ENCODE measurements around the gene ZC3H7B.

DNA sequence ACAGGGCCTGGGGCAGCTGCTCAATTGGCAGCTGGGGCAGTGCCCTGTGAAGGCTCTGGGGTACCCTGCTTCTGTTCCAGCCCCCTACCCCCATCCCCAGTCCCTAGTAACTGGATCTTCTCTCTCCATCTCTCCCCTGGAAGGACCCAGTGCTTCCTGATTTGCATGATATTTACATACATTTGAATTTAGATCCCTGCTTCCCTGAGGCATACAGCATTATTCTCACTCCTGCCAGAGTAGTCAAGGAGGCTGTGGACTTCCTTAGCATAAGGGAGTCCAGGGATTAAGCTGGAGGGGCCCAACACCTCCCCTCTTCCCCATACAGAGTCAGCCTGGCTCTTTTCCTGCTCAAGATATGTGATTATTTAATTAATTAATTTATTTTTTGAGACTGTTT, 105.1 kb downstream of the ZC3H7B start:
- TF ChIP-seq, protein P1, sequence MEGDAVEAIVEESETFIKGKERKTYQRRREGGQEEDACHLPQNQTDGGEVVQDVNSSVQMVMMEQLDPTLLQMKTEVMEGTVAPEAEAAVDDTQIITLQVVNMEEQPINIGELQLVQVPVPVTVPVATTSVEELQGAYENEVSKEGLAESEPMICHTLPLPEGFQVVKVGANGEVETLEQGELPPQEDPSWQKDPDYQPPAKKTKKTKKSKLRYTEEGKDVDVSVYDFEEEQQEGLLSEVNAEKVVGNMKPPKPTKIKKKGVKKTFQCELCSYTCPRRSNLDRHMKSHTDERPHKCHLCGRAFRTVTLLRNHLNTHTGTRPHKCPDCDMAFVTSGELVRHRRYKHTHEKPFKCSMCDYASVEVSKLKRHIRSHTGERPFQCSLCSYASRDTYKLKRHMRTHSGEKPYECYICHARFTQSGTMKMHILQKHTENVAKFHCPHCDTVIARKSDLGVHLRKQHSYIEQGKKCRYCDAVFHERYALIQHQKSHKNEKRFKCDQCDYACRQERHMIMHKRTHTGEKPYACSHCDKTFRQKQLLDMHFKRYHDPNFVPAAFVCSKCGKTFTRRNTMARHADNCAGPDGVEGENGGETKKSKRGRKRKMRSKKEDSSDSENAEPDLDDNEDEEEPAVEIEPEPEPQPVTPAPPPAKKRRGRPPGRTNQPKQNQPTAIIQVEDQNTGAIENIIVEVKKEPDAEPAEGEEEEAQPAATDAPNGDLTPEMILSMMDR (IDR thresholded peaks at IDR 0.05 in 2 of 3, conservative IDR thresholded peaks at IDR 0.05 in 1 of 3; ENCODE audit: borderline replicate concordance in 1 of 3, insufficient read depth in 1 of 3, low read depth in 2 of 3, low read length in 2 of 3): no peak
- TF ChIP-seq POLR2AphosphoS5 (IDR thresholded peaks at IDR 0.05; ENCODE audit: low read depth, low read length) (no peak), RAD21 (IDR thresholded peaks at IDR 0.05; ENCODE audit: low read depth) (no peak), ZNF274 (IDR thresholded peaks at IDR 0.05; ENCODE audit: low read depth, low read length) (no peak), EZH2 (IDR thresholded peaks at IDR 0.05) (no peak), EZH2phosphoT487 (IDR thresholded peaks at IDR 0.05; ENCODE audit: borderline replicate concordance) (no peak), ZFX (IDR thresholded peaks at IDR 0.05) (no peak), SP1 (IDR thresholded peaks at IDR 0.05; ENCODE audit: low read depth) (no peak), POLR2A (IDR thresholded peaks at IDR 0.05; ENCODE audit: borderline replicate concordance, extremely low read depth, insufficient read depth, insufficient read length) (no peak), SRF (IDR thresholded peaks at IDR 0.05; ENCODE audit: low read depth) (no peak)
- TF ChIP-seq, protein P2, sequence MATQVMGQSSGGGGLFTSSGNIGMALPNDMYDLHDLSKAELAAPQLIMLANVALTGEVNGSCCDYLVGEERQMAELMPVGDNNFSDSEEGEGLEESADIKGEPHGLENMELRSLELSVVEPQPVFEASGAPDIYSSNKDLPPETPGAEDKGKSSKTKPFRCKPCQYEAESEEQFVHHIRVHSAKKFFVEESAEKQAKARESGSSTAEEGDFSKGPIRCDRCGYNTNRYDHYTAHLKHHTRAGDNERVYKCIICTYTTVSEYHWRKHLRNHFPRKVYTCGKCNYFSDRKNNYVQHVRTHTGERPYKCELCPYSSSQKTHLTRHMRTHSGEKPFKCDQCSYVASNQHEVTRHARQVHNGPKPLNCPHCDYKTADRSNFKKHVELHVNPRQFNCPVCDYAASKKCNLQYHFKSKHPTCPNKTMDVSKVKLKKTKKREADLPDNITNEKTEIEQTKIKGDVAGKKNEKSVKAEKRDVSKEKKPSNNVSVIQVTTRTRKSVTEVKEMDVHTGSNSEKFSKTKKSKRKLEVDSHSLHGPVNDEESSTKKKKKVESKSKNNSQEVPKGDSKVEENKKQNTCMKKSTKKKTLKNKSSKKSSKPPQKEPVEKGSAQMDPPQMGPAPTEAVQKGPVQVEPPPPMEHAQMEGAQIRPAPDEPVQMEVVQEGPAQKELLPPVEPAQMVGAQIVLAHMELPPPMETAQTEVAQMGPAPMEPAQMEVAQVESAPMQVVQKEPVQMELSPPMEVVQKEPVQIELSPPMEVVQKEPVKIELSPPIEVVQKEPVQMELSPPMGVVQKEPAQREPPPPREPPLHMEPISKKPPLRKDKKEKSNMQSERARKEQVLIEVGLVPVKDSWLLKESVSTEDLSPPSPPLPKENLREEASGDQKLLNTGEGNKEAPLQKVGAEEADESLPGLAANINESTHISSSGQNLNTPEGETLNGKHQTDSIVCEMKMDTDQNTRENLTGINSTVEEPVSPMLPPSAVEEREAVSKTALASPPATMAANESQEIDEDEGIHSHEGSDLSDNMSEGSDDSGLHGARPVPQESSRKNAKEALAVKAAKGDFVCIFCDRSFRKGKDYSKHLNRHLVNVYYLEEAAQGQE (IDR thresholded peaks at IDR 0.05; ENCODE audit: low read depth): no peak
- TF ChIP-seq, protein P3, sequence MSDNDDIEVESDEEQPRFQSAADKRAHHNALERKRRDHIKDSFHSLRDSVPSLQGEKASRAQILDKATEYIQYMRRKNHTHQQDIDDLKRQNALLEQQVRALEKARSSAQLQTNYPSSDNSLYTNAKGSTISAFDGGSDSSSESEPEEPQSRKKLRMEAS (IDR thresholded peaks at IDR 0.05): no peak

Data from HCT116 (cell line).